Left kidney (tissue), 8 donors: ENCODE measurements around the gene OR2J1. TPM values are rescaled to one million over a fixed set of nuclear protein-coding genes. Genes with fewer than 3 reads are reported as not detected.
A peak's percentile ranks its signal among the peaks of the same experiment; 100 is the strongest.
"Not testable (repeated sequence)": the region's sequence is repeated elsewhere in the genome, so short reads cannot be mapped to it uniquely, and the experiment has no call there.

ENCODE experiments used
- DNase-seq: peaks from one replicate; pipeline ENCODE4 v3.0.0-alpha.2; 2013
- long read RNA-seq, 8 donors: transcript quantifications; one replicate each; lab custom pipeline, GENCODE V29; 2026
- polyA plus RNA-seq: library from polyadenylated mRNA; unstranded; fragments of 120-200 nt; gene quantifications from one replicate; pipeline ENCODE4 v1.2.1, GENCODE V29; 2013; ENCODE audit not compliant: insufficient read length

The OR2J1 gene
- not detected for polyA plus RNA-seq
- long read RNA-seq, donor 1, result 0 reads
- long read RNA-seq, donor 2, result 0 reads
- long read RNA-seq, donor 3, result 0 reads
- long read RNA-seq, donor 4, result 0 reads
- long read RNA-seq, donor 5, result 0 reads
- long read RNA-seq, donor 6, result 0 reads
- long read RNA-seq, donor 7, result 0 reads
- long read RNA-seq, donor 8, result 0 reads

DNA sequence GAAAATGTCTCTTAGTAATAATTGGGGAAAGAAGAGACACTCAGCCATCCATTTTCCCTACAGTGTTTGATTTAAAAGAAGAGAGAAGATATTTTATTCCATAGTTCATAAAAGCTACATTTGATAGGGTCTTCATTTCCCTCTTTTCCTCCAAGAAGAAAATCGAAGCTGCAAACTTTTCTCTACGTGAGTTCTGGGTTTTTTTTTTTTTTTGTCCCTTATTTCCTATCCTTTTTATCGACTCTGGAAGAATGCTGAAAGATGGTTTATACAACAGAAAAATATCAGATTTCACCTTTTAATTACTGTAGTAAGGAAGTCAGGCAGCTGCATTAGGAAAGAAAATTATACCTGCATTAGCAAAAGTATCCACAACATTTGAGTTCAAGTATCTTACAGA lies at the start of gene OR2J1:
OR2J1 (plus strand) TSS at position 301 of the 400 bp plus-strand sequence. CDS start 1,453 bp downstream, outside the sequence.
- no peak for DNase-seq

- no peak for DNase-seq
These were observed 47.6 kb upstream of the OR2J1 start for GRCh38 chr6:29051680-29052079.

DNA sequence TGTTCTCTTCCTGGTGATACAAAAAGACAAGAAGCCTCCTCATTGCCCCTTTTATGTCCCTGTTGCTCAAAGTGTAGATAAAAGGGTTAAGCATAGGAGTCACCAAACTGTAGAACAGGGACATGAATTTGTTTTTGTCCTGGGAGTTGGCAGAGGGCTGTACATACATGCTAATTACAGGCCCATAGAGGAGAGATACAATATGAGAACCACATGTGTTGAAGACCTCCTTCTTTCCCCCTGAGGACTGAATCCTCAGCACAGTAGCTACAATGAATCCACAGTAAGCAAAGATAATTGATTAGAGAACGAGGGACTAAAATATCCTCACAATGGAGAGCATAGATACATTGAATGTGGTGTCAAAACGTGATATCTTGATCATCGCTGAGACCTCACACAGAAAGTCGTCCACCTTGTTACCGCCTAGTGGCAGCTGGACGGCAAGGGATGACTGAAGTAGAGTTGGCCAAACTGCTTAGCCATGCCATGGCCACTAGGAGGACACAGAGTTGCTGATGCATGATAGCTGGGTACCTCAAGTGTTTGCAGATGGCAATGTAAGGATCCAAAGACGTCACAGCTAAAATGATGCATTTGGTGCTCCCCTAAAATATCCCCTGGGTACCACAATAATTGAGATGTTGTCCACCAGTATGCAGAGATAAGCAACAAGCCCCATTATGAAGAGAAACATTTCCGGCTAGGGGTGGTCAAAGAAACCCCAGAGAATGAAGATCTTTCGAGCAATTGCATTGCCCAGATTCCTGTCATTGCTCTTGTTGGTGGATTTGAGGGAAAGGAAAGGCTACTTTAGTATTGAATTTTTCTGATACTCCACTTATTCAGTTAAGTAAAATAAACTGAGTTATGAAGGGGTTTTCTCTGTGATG lies 27.2 kb upstream of the OR2J1 start:
- DNase-seq, result peak; percentile 1

GRCh38 chr6:29079203-29079602 lies 20.1 kb upstream of the OR2J1 start:
- DNase-seq, result no peak

- no peak for DNase-seq
These were observed 18.0 kb upstream of the OR2J1 start for GRCh38 chr6:29081312-29081711.

DNA sequence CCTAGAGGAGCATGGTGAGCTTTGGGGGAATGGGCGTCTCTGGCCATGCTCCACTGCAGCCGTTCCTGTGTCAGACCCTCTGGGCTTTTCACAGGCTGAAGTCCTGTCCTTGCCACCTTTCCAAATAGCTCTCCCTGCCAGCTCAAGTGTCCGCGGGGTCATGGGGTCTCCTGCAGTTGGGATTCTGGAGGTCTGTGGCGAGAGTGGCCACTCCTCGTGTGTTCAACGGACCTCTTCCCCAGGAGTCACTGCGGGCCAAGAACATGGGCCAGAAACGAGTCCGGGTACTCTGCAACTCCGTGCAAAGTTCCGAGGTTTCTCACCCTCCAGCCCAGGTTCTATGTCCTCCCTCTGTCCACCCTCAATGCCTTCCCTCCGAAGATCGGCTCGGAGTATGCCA lies 16.8 kb upstream of the OR2J1 start:
- no peak for DNase-seq

DNA sequence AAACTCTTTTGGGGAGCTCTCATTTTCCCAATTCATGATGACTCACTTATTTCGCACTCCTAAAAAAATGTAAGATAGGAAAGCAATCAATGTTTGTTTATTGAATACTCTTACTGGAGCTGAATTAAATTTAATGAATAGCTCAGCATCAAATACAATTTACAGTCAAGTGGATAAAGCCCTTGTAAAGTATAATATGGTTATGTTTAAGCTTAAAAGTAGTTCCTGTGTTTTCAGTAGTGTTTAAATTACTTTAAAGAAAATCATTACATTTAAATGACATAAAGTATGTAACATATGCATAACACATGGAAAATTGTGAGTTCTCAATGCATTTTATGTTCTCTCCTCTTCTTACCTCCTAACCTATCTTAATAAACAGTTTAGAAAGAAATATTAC lies 12.1 kb upstream of the OR2J1 start, which contains the start of gene OR2B3:
OR2B3 (minus strand) TSS at position 101 of the 400 bp plus-strand sequence; CDS start at position 36, 65 bp downstream.
- DNase-seq, result no peak

- no peak for DNase-seq
These were observed 6.3 kb upstream of the OR2J1 start for GRCh38 chr6:29092957-29093356.

GRCh38 chr6:29097803-29098202 lies 1.5 kb upstream of the OR2J1 start:
- DNase-seq, result no peak

- DNase-seq, result no peak
These were observed 8.5 kb downstream of the OR2J1 start, which contains the start of gene OR2J3 for GRCh38 chr6:29107758-29108157. Gene OR2J3, plus strand, starts transcription at chr6:29108058. Its CDS starts 3,833 bp downstream, at chr6:29111891.

DNA sequence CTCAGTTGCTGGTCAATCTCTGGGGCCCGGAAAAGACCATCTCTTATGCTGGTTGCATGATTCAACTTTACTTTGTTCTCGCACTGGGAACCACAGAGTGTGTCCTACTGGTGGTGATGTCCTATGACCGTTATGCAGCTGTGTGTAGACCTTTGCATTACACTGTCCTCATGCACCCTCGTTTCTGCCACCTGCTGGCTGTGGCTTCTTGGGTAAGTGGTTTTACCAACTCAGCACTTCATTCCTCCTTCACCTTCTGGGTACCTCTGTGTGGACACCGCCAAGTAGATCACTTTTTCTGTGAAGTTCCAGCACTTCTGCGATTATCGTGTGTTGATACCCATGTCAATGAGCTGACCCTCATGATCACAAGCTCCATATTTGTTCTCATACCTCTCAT lies 12.8 kb downstream of the OR2J1 start:
- DNase-seq, result no peak

DNA sequence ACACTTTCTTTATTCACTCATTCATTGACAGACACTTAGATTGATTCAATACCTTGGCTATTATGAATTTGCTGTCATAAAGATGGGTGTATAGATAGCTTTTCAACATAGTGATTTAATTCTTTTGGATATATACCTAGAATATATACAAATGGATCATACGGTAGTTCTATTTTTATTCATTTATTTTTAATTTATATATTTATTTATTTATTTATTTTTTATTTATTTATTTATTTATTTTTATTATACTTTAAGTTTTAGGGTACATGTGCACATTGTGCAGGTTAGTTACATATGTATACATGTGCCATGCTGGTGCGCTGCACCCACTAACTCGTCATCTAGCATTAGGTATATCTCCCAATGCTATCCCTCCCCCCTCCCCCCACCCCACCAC lies 15.7 kb downstream of the OR2J1 start:
- not testable (repeated sequence) for DNase-seq

DNA sequence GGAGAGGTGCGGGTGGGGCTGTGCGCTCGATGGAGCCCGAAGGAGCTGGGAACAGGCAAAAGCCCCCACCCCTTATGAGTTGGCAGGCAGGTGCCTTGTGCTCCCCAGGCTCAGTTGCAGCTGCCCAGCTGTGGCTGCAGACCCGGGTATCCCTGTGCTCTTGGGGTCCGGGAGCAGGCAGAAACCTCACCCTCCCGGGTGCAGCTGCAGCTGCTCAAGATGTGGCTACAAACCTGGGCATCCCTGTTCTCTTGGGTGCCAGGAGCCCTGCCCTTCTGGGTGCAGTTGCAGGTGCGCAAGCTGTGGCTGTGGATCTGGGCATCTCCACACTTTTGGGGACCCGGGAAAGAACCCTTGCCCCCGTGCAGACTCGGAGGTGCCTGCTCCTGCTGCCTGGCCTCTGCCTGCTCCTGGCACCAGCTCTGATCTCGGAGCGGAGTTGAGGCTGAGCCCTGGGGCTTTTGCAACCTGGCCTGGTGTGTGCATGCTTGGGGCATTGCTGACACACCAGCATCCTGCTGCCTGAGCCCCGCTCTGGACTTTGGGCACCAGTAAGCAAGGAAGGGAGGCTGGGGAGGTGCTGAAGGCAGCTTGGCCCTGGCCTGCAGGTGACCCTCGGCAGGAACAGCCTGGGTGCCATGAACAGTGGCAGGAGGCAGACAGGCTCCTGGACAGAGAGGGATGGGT lies 30.2 kb downstream of the OR2J1 start:
- no peak for DNase-seq

DNA sequence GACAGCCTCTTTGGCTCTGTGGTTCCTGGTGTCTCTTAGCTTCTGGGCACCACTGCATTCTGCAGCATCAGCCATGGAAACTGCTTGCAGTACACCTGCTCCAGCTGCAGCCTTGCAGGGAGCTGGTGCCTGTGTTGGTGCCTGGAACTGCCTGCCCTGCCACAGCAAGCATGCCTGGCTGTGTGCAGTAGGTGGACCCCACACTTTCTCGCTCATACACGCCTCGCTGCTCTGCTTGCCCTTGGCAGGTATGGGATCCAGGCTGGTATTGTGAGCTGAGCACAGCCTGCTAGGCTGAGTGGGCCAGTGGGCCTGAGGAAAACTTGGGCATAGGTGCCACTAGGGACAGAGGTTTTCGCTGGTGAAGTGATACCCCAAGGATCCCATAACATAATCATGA lies 31.4 kb downstream of the OR2J1 start:
- no peak for DNase-seq

- DNase-seq, result no peak
These were observed 32.4 kb downstream of the OR2J1 start for GRCh38 chr6:29131691-29132090.

DNA sequence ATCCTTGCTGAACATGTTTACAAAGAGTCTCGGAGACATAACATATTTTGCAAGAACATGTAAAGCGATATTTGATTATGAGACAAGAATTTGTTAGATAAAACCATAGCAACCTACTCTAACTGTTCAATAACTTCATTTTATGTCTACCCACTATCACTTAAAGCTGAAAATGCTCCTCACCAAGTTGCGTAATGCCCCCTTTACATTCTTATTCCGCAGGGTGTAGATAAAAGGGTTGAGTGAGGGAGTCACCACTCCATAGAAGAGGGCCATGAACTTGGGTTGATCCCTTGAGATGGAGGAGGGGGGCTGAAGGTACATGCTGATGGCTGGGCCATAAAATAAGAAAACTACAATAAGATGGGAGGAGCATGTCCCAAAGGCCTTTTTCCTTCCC lies 38.4 kb downstream of the OR2J1 start:
- no peak for DNase-seq

- no peak for DNase-seq
These were observed 42.3 kb downstream of the OR2J1 start for GRCh38 chr6:29141606-29142005.

DNA sequence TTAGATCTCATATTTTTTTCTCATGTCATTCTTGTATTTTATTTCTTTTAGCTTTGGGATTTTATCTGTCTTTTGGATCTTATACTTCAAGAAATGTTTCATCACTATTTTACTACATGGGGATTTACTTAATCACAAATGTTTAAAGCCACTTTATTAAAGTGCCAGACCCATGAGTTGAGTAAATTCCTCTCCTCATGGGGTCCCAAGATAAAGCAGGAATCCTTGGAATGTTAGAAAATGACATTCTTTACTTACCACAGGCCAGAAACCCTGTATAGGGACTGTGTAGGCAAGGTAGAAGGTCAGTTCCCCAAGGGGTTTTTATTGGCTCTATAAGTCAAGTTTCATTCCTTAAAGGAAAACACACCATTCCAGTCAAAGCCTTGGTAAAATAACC lies 43.0 kb downstream of the OR2J1 start:
- DNase-seq, result no peak

GRCh38 chr6:29146179-29146578 lies 46.9 kb downstream of the OR2J1 start:
- DNase-seq, result no peak

- DNase-seq, result no peak
These were observed 47.8 kb downstream of the OR2J1 start for GRCh38 chr6:29147074-29147473.

- not testable (repeated sequence) for DNase-seq
These were observed 50.2 kb downstream of the OR2J1 start for GRCh38 chr6:29149444-29149843.
